OCI-LY7 (cell line): ENCODE results near the gene FRAS1.

Experiments used
- EZH2phosphoT487 ChIP-seq: fragments of 200-600 bp; sonication (generic); IDR thresholded peaks from 2 replicates; pipeline ENCODE4 v1.6.1; 2018; ENCODE audit warnings: low read depth, borderline replicate concordance, mild to moderate bottlenecking, mixed run types, antibody characterized with exemption, low read length, moderate library complexity, mixed read lengths
- TF ChIP-seq, protein P1 (sequence below): fragments of 200-600 bp; sonication (generic); conservative IDR thresholded peaks from 2 replicates; pipeline ENCODE4 v1.5.1; 2014; ENCODE audit warnings: mild to moderate bottlenecking, antibody characterized with exemption, low read length, moderate library complexity, mixed read lengths

DNA sequence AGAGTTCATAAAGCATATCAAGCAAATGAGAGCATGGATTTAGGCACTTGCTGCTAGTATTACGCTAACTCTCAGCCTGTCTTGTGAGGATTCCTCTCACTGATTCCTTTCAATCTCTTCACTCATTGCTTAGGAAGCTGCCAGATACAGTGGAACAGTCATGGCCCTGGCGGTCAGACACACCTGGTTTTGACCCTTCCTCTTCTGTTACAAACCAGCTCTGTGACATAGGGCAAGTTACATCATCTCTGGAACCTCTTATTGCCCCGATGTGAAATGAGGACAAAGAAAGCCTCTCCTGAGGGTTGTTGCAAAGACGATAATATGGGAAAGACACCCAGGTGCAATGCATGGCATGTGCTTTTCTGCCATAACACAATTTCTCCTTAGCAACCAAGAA is 12.2 kb downstream of the FRAS1 start:
- TF ChIP-seq, protein P1, sequence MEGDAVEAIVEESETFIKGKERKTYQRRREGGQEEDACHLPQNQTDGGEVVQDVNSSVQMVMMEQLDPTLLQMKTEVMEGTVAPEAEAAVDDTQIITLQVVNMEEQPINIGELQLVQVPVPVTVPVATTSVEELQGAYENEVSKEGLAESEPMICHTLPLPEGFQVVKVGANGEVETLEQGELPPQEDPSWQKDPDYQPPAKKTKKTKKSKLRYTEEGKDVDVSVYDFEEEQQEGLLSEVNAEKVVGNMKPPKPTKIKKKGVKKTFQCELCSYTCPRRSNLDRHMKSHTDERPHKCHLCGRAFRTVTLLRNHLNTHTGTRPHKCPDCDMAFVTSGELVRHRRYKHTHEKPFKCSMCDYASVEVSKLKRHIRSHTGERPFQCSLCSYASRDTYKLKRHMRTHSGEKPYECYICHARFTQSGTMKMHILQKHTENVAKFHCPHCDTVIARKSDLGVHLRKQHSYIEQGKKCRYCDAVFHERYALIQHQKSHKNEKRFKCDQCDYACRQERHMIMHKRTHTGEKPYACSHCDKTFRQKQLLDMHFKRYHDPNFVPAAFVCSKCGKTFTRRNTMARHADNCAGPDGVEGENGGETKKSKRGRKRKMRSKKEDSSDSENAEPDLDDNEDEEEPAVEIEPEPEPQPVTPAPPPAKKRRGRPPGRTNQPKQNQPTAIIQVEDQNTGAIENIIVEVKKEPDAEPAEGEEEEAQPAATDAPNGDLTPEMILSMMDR: no peak
- TF ChIP-seq EZH2phosphoT487: no peak
